Measurements from ENCODE around the gene XDH.

- no peak for TF ChIP-seq CTCF (conservative IDR thresholded peaks at IDR 0.05; ENCODE audit: low read depth, low read length)
- TF ChIP-seq EZH2 (IDR thresholded peaks at IDR 0.05; ENCODE audit: low read length, unreplicated experiment) = no peak
- TF ChIP-seq EZH2phosphoT487 (IDR thresholded peaks at IDR 0.05; ENCODE audit: borderline replicate concordance, low read length) = no peak
Observed at GRCh38 chr2:31337197-31337596, 77.3 kb downstream of the XDH start.
